Frontal cortex (tissue), 4 donors: ENCODE data around the gene ACSL4. TPM values are rescaled to one million over a fixed set of nuclear protein-coding genes. Genes with fewer than 3 reads are reported as not detected.
A peak's percentile ranks its signal among the peaks of the same experiment; 100 is the strongest.
"Not testable (repeated sequence)": the region's sequence is repeated elsewhere in the genome, so short reads cannot be mapped to it uniquely, and the experiment has no call there.

ENCODE experiments used
- DNase-seq, 2 donors: peaks; one replicate each; pipeline ENCODE4 v3.0.0; 2012; ENCODE audit warnings: low spot score in 2 of 2
- FAIRE-seq: peaks from 2 replicates; lab custom pipeline; 2012; peaks lifted over from hg19 to GRCh38; lab: Jason Lieb, UNC
- total RNA-seq: library from RNA; depleted of rRNA; stranded (reverse); fragments of >200 nt; gene quantifications from one replicate; pipeline ENCODE4 v1.2.3, GENCODE V29; 2014
- donor health status: control.
- donor health status: control.
- donor health status: control.

ACSL4 gene
- total RNA-seq, 1 donor from 2014 or later, result 205 TPM

- FAIRE-seq (no peak), DNase-seq (no peak)
Observed at GRCh38 chrX:109681475-109682081, 51.5 kb downstream of the ACSL4 start.

GRCh38 chrX:109679820-109680219, 53.2 kb downstream of the ACSL4 start:
- FAIRE-seq (no peak), DNase-seq (no peak)

GRCh38 chrX:109672239-109672638, 60.8 kb downstream of the ACSL4 start:
- FAIRE-seq (no peak), DNase-seq (no peak)

- not testable (repeated sequence) for FAIRE-seq
Observed at GRCh38 chrX:109671170-109671569, 61.9 kb downstream of the ACSL4 start.

GRCh38 chrX:109667986-109668385, 65.1 kb downstream of the ACSL4 start:
- no peak for FAIRE-seq
- DNase-seq, result no peak

More at GRCh38 chrX:109671170-109671569, 61.9 kb downstream of the ACSL4 start:
- DNase-seq, result not testable (repeated sequence)

GRCh38 chrX:109660435-109661143, 72.5 kb downstream of the ACSL4 start:
- DNase-seq (no peak), FAIRE-seq (no peak)

GRCh38 chrX:109658391-109658790, 74.7 kb downstream of the ACSL4 start:
- DNase-seq (no peak), FAIRE-seq (no peak)

- FAIRE-seq, DNase-seq: not testable (repeated sequence)
Observed at GRCh38 chrX:109657364-109657763, 75.7 kb downstream of the ACSL4 start.

- no peak for DNase-seq
- no peak for FAIRE-seq
Observed at GRCh38 chrX:109656774-109657173, 76.3 kb downstream of the ACSL4 start.

- FAIRE-seq, result no peak
- no peak for DNase-seq
Observed at GRCh38 chrX:109655502-109656201, 77.4 kb downstream of the ACSL4 start.

- no peak for DNase-seq
- FAIRE-seq, result no peak
Observed at GRCh38 chrX:109654516-109655109, 78.4 kb downstream of the ACSL4 start.

GRCh38 chrX:109644671-109645070, 88.4 kb downstream of the ACSL4 start:
- DNase-seq, FAIRE-seq: not testable (repeated sequence)

GRCh38 chrX:109643687-109644086, 89.4 kb downstream of the ACSL4 start:
- FAIRE-seq, result no peak
- DNase-seq, result no peak

GRCh38 chrX:109638158-109638557, 94.9 kb downstream of the ACSL4 start:
- FAIRE-seq, result no peak
- DNase-seq, result no peak

GRCh38 chrX:109637477-109637876, 95.6 kb downstream of the ACSL4 start:
- not testable (repeated sequence) for DNase-seq, FAIRE-seq

- FAIRE-seq, result no peak
- no peak for DNase-seq
Observed at GRCh38 chrX:109635146-109635545, 97.9 kb downstream of the ACSL4 start.

- FAIRE-seq, result peak; percentile 47
Observed at GRCh38 chrX:109632906-109633504, 100.1 kb downstream of the ACSL4 start.

GRCh38 chrX:109629310-109629709, 103.7 kb downstream of the ACSL4 start:
- FAIRE-seq, result no peak
- no peak for DNase-seq

More at GRCh38 chrX:109632906-109633504, 100.1 kb downstream of the ACSL4 start:
- no peak for DNase-seq

- no peak for DNase-seq
Observed at GRCh38 chrX:109626637-109627036, 106.4 kb downstream of the ACSL4 start.

More at GRCh38 chrX:109626637-109627036, 106.4 kb downstream of the ACSL4 start:
- no peak for FAIRE-seq
